ENCODE results near the gene MMAB. TPM values are rescaled to one million over a fixed set of nuclear protein-coding genes. Genes with fewer than 3 reads are reported as not detected.

Gene MMAB
- total and polyA plus RNA-seq, 7 donors = 12.2 to 79.6 (median 28.9) TPM

- Histone ChIP-seq H3K36me3 (peaks cover 0 to 38% (median 0%) of the 10 kb centered on the region in 4 donors), H3K27me3 (no peaks in the 10 kb centered on the region), H3K9me3 (no peaks in the 10 kb centered on the region), H3K4me1 (peaks cover 0 to 12% (median 8%) of the 10 kb centered on the region in 4 donors), H3K27ac (no peak overlapping the region), H3K4me3 (no peak overlapping the region)
- WGBS, 2 donors = 49 to 50% methylated on average over 11 of the region's 11 CpGs
- no peak for DNase-seq
- TF ChIP-seq EP300 (IDR thresholded peaks at IDR 0.05) (no peak), CTCF (IDR thresholded peaks at IDR 0.05) (no peak), POLR2A (IDR thresholded peaks at IDR 0.05) (no peak), POLR2AphosphoS5 (IDR thresholded peaks at IDR 0.05) (no peak)
- intact Hi-C loops (cut with DNase I) = loop anchor here (1.0 to 2.0 kb wide), 2 partner anchors 115 to 178 kb away; partner anchors contain the start of gene FAM222A
Observed at GRCh38 chr12:109597414-109597794, 24.1 kb upstream of the MMAB start.

- no peaks in the 10 kb centered on the region for H3K27me3 ChIP-seq
- intact Hi-C loops (cut with DNase I) = loop anchor here (1.0 to 2.0 kb wide), 2 partner anchors 116 to 179 kb away; partner anchors contain the start of gene FAM222A
- 89 to 91% methylated on average over 24 of the region's 24 CpGs for WGBS, 2 donors
- H3K9me3 ChIP-seq = no peaks in the 10 kb centered on the region
- no peak overlapping the region for H3K27ac ChIP-seq
- no peak overlapping the region for H3K4me3 ChIP-seq
- peaks cover 0 to 44% (median 0%) of the 10 kb centered on the region in 4 donors for H3K36me3 ChIP-seq
- no peak for TF ChIP-seq POLR2A (IDR thresholded peaks at IDR 0.05)
- peaks cover 0 to 12% (median 8%) of the 10 kb centered on the region in 4 donors for H3K4me1 ChIP-seq
- no peak for DNase-seq
Observed at GRCh38 chr12:109596418-109597244, 23.3 kb upstream of the MMAB start.

GRCh38 chr12:109595321-109595902, 22.1 kb upstream of the MMAB start:
- no peak for DNase-seq
- intact Hi-C loops (cut with DNase I) = no loop called here
- 44 to 86% methylated on average over 10 of the region's 10 CpGs for WGBS, 2 donors
- peaks cover 0 to 12% (median 8%) of the 10 kb centered on the region in 4 donors for H3K4me1 ChIP-seq
- H3K4me3 ChIP-seq = no peak overlapping the region
- TF ChIP-seq POLR2A (IDR thresholded peaks at IDR 0.05) (no peak), CTCF (IDR thresholded peaks at IDR 0.05) (no peak), EP300 (IDR thresholded peaks at IDR 0.05) (no peak), POLR2AphosphoS5 (IDR thresholded peaks at IDR 0.05) (no peak)
- H3K27me3 ChIP-seq = no peaks in the 10 kb centered on the region
- H3K27ac ChIP-seq = no peak overlapping the region
- no peaks in the 10 kb centered on the region for H3K9me3 ChIP-seq
- peaks cover 0 to 52% (median 4%) of the 10 kb centered on the region in 4 donors for H3K36me3 ChIP-seq

- Histone ChIP-seq H3K4me1 (peaks cover 0 to 12% (median 8%) of the 10 kb centered on the region in 4 donors), H3K4me3 (no peak overlapping the region), H3K27me3 (no peaks in the 10 kb centered on the region), H3K9me3 (no peaks in the 10 kb centered on the region), H3K27ac (no peak overlapping the region), H3K36me3 (peaks cover 0 to 52% (median 4%) of the 10 kb centered on the region in 4 donors)
- TF ChIP-seq EP300 (IDR thresholded peaks at IDR 0.05) (no peak), POLR2AphosphoS5 (IDR thresholded peaks at IDR 0.05) (no peak), CTCF (IDR thresholded peaks at IDR 0.05) (no peak), POLR2A (IDR thresholded peaks at IDR 0.05) (no peak)
- DNase-seq = no peak
- intact Hi-C loops (cut with DNase I) = no loop called here
- WGBS, 2 donors = 92 to 94% methylated on average over 15 of the region's 15 CpGs
Observed at GRCh38 chr12:109594556-109595317, 21.4 kb upstream of the MMAB start.

GRCh38 chr12:109592905-109593272, 19.6 kb upstream of the MMAB start:
- peaks cover 0 to 8% (median 4%) of the 10 kb centered on the region in 4 donors for H3K4me1 ChIP-seq
- intact Hi-C loops (cut with DNase I) = no loop called here
- H3K27me3 ChIP-seq = no peaks in the 10 kb centered on the region
- no peaks in the 10 kb centered on the region for H3K9me3 ChIP-seq
- no peak for DNase-seq
- peaks cover 0 to 61% (median 6%) of the 10 kb centered on the region in 4 donors for H3K36me3 ChIP-seq
- no peak overlapping the region for H3K4me3 ChIP-seq
- WGBS, 2 donors = 93% methylated on average over 9 of the region's 9 CpGs
- no peak for TF ChIP-seq POLR2A (IDR thresholded peaks at IDR 0.05)
- no peak for TF ChIP-seq EP300 (IDR thresholded peaks at IDR 0.05)
- TF ChIP-seq CTCF (IDR thresholded peaks at IDR 0.05) = no peak
- no peak for TF ChIP-seq POLR2AphosphoS5 (IDR thresholded peaks at IDR 0.05)
- no peak overlapping the region for H3K27ac ChIP-seq
